ENCODE measurements around the gene WWTR1.

WWTR1 gene

GRCh38 chr3:149490260-149490971 lies 167.4 kb downstream of the WWTR1 start:
- DNase-seq: no peak

GRCh38 chr3:149489060-149489690 lies 168.7 kb downstream of the WWTR1 start:
- peak; percentile 43 to 71 for DNase-seq

DNA sequence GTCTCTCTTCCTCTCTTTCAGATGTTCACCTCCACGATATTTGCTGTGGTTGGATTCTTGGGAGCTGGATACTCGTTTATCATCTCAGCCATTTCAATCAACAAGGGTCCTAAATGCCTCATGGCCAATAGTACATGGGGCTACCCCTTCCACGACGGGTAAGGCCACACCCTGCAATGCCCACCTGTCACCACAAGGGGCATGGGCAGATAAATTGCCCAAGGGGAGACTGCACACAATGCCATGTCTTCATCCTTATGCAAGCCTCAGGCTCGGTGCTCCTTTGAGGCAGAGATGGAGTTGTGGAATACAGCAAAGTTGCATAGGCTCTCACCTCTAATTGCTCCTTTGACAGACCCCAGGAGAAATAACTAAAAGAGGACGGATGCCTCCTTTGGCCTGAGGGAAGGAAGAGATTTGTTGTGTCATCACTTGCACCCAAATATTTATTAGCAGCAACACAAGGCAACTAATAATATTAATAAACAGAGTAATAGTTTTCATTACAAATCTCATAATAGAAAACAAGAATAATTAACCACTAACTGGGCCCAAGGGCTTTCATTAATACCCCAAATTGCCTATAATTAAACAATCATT lies 170.1 kb downstream of the WWTR1 start:
- DNase-seq: peak; percentile 8 to 33

GRCh38 chr3:149486726-149487125 lies 171.1 kb downstream of the WWTR1 start:
- DNase-seq: no peak

- no peak for DNase-seq
Measured at GRCh38 chr3:149481491-149481890, 176.3 kb downstream of the WWTR1 start.

DNA sequence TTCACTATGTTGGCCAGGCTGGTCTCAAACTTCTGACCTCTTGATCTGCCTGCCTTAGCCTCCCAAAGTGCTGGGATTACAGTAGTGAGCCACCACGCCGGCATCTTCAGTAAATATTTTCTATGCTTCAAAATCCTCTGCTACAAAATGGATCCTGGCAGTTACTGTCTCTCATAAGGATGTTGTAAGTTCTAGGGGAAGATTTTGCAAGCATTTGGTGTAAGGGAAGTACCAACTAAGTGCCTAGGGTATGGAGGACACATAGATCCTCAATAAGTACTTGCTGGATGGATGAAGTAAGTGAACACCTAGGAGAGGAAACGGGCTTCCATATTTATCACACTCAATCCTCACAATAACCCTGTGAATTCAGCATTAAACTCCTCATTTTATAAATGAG lies 176.8 kb downstream of the WWTR1 start:
- no peak for DNase-seq

DNA sequence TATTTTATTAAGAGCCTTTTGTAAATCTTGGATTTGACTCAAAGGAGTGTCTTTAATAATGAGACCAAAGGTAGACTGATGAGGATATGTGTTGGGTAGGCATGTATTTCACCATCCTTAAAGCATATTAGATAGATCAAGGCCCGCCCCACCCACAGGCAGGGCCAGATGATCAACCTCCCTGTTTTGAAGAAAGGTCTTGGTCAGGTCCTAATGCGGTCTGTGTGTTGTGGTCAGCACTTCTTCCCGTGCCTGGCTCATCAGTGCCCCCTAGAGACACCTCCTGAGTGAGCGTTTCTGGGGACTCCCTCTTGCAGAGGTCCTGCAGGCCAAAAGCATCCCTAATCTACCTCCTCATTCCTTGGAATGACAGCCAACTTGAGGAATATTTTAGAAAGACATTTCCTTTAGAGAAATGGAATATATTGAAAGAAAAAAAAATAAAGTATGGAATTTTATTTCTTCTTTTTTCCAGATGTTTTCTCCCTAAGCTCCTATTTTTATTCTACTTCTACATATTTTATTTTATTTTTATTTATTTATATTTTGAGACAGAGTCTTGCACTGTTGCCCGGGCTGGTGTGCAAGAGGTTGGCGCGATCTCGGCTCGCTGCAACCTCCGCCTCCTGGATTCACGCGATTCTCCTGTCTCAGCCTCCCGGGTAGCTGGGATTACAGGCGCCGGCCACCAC lies 177.4 kb downstream of the WWTR1 start:
- DNase-seq: peak; percentile 34 to 49

GRCh38 chr3:149479621-149480325 lies 178.1 kb downstream of the WWTR1 start:
- no peak for DNase-seq

DNA sequence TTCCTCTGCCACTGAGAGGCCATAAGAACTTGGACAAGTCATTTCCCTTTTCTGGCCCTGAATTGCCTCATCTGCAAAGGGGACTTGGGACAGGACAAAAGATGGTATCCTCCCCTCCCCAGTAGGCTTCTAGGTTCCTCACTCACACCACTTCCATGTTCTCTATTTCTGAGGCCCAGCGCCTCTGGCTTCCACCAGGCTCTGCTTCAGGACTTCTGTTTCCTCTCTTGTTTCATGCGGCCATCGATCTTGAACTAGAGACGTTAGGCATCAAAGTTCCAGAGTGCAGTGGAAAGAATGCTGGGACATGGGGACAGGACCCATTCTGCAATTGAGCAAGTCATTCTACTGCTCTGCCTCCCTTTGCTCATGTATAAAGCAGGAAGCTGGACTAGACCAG lies 181.6 kb downstream of the WWTR1 start:
- DNase-seq: peak; percentile 7

GRCh38 chr3:149475451-149476060 lies 182.3 kb downstream of the WWTR1 start:
- DNase-seq: no peak

DNA sequence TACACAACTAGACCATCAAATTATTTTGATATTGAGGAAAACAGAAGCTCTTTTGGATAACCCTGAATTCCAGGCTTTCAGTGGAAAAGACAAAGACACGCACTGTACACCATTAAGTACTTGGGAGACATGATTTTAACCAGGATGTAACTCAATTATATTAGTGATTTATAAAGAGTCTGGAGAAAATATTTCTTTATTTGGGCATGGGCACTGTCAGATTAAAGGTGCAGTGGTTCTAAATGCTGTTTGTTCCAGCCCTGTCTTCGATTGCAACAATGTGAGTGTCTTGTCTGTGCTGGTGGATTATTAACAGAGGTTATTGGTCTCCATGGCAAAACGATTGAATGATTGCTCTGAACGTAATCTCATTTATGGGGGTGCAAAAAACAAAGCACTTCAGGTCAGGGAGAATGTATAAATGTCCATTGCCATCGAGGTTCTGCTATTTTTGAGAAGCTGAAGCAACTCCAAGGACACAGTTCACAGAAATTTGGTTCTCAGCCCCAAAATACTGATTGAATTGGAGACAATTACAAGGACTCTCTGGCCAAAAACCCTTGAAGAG lies 183.5 kb downstream of the WWTR1 start, which contains the start of gene TM4SF4:
Gene TM4SF4 (plus strand): TSS at position 448 of the 568 bp plus-strand sequence. CDS start 181 bp downstream, outside the sequence.
- DNase-seq: no peak

DNA sequence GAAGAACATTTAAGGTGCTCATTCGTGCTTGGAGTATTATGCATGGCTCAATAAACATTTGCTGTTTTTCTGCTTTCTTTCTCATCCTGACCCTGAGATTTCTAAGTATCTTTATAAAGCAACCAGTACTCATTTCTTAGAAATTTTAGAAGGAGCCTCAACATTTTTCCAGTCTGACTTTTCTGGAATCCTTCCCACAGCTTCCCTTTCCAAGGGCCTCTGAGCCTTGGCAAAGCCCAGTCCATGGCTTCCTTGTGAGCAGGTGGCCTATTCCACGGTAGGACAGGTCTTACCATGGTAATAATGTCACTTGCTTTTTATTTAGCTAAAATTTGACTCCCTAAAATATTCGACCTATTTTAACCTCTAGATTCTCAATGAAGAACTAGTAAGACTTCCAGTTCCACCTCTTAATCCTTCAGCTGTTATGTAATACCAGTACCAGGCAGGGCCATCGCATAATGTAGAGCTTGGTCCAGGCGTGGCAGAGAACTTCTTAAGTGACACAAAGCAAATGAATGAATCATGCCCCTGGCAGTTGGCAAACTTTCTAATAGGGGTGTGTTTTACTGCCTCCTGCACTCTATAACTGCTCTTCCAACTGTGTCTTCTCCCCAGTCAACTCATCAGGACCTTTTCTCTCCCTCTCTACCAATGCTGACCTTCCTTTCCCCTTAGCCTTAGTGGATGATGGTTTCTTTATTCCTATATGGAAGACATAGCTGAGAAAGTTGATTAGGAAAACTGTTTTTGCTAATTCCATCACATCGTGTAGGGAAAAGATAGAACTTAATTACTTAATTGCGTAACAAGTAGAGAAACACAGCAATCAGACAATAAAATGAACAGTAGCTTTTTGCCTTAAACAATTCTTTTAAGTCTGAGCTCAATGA lies 184.2 kb downstream of the WWTR1 start:
- no peak for DNase-seq

- DNase-seq: no peak
Measured at GRCh38 chr3:149472030-149472797, 185.6 kb downstream of the WWTR1 start.

GRCh38 chr3:149470381-149470780 lies 187.4 kb downstream of the WWTR1 start:
- no peak for DNase-seq

- DNase-seq: no peak
Measured at GRCh38 chr3:149468504-149469212, 189.2 kb downstream of the WWTR1 start.
